ENCODE measurements around the gene TEX52.

GRCh38 chr12:2844786-2845185 is 12.1 kb downstream of the TEX52 start:
- TF ChIP-seq CTCF (IDR thresholded peaks at IDR 0.05), result no peak
- no peak for TF ChIP-seq POLR2A (IDR thresholded peaks at IDR 0.05)

All from uterus (tissue), 2 donors.